Suppressor macrophage treated with lipopolysaccharide for 4 hours (primary cell): ENCODE data around the gene HKDC1.
"Not testable (repeated sequence)": the region's sequence is repeated elsewhere in the genome, so short reads cannot be mapped to it uniquely, and the experiment has no call there.

Experiments used
- DNase-seq: peaks from one replicate; pipeline ENCODE4 v3.0.0-alpha.2; 2020

The HKDC1 gene

GRCh38 chr10:69246036-69246435 is 25.9 kb downstream of the HKDC1 start:
- DNase-seq: no peak

DNA sequence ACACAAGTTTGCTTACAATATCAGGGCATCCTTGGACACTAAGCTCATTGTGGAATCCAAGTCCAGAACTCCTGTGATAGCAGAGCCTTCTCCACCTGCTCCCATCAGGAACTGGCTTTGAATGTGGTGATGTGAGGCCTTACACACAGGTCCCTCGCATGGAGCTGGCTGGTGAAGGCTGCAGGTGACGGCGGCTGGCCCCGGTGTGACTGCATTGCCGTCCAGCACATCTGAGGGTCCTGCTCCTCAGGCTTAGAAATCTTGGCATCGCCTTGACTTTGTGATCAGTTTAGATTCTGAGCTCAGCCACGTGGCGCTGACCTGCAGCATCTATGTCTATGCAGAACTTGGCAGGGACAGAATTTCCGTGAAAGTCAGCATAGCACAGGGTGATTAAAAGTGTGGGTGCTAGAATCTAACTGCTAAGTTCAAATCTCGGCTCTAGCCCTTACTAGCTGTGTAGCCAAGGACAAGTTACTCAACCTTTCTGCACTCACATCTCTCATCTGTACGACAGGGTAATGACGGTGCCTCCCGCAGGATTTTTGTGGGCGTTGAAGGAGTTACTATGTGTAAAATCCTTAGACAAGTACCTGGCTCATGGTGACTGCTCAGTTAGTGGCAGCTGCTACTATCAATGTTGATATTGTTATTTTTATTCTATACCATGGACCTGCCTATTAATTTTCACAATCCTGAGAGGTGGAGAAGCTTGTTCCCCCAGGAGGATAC is 26.6 kb downstream of the HKDC1 start:
- no peak for DNase-seq

GRCh38 chr10:69247313-69247710 is 27.2 kb downstream of the HKDC1 start:
- no peak for DNase-seq

GRCh38 chr10:69248117-69248730 is 28.1 kb downstream of the HKDC1 start:
- no peak for DNase-seq

DNA sequence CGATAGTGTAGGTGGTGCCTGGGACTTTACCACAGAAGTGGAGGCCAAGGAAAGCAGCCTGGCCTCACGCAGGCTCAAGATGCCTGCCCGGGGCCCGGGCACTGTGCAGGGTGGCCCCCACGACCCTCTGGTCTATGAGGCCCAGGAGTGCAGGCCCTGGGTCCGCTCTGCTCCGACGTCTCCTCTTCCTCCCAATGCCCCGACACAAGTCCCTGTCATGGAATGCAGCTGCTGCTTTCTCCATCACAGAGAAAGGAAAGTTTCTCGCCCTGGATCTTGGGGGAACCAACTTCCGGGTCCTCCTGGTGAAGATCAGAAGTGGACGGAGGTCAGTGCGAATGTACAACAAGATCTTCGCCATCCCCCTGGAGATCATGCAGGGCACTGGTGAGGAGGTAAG is 29.9 kb downstream of the HKDC1 start:
- DNase-seq: no peak

DNA sequence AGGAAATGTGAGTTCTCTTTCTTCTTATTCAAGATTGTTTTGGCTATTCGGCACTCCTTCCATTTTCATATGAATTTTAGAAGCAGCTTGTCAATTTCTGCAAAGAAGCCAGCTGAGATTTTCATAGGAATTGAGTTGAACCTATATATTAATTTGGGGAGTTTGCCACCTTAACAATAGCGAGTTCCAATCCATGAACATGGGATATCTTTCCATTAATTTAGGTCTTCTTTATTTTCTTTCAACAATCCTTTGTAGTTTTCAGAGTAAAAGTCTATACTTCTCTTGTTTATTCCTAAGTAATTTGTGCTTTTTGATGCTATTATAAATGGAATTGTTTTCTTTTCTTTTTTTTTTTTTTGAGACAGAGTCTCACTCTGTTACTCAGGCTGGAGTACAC is 31.3 kb downstream of the HKDC1 start:
- DNase-seq: not testable (repeated sequence)

- DNase-seq: no peak
Measured at GRCh38 chr10:69253171-69253570, 33.0 kb downstream of the HKDC1 start.

- DNase-seq: no peak
Measured at GRCh38 chr10:69254877-69255276, 34.7 kb downstream of the HKDC1 start.

DNA sequence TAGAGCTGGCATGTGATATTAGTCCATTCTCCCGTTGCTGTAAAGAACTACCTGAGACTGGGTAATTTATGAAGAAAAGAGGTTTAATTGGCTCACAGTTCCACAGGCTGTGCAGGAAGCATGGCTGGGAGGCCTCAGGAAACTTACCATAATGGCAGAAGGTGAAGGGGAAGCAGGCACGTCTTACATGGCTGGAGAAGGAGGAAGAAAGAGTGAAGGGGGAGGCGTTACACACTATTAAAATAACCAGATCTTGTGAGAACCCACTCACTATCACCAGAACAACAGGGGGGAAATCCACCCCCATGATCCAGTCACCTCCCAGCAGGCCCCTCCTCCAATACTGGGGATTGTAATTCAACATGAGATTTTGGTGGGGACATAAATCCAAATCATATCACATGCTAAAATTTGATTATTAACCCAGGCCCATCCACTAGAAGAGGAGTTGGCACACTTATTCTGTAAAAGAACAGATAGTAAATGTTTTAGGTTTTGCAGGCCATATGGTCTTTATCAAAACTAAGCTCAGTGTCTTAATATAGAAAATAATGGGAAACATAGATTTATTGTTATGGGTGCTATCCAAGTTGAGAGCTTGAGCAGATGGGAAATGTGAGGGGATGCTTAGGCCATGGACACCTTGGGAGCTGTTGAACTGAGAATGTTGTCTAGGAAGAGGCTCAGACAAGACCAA is 39.6 kb downstream of the HKDC1 start:
- DNase-seq: no peak

GRCh38 chr10:69261184-69261583 is 41.1 kb downstream of the HKDC1 start:
- no peak for DNase-seq

GRCh38 chr10:69262292-69262751 is 42.2 kb downstream of the HKDC1 start:
- peak; percentile 27 for DNase-seq

- no peak for DNase-seq
Measured at GRCh38 chr10:69265521-69265920, 45.4 kb downstream of the HKDC1 start.

GRCh38 chr10:69268761-69269416 is 48.8 kb downstream of the HKDC1 start:
- DNase-seq: no peak

- no peak for DNase-seq
Measured at GRCh38 chr10:69269761-69270160, 49.6 kb downstream of the HKDC1 start.

- no peak for DNase-seq
Measured at GRCh38 chr10:69270990-69271389, 50.9 kb downstream of the HKDC1 start.

GRCh38 chr10:69272624-69273023 is 52.5 kb downstream of the HKDC1 start:
- DNase-seq: no peak

DNA sequence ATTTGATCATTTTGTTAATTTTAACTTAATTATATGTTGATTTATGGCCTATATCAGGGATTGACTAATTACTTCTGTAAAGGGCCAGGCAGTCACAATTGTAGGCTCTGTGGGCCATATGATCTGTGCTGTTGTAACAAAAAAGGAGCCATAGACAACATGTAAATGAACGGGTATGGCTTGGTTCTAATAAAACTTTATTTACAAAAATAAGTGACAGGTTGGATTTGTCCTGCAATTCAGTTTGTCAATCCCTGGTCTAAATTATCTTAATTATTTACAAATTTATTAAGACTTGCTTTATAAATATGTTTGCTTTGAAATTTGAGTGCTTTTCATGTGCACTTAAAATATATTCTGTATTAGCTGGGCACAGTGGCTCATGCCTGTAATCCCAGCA is 55.3 kb downstream of the HKDC1 start:
- DNase-seq: no peak

GRCh38 chr10:69276503-69276902 is 56.4 kb downstream of the HKDC1 start:
- no peak for DNase-seq

DNA sequence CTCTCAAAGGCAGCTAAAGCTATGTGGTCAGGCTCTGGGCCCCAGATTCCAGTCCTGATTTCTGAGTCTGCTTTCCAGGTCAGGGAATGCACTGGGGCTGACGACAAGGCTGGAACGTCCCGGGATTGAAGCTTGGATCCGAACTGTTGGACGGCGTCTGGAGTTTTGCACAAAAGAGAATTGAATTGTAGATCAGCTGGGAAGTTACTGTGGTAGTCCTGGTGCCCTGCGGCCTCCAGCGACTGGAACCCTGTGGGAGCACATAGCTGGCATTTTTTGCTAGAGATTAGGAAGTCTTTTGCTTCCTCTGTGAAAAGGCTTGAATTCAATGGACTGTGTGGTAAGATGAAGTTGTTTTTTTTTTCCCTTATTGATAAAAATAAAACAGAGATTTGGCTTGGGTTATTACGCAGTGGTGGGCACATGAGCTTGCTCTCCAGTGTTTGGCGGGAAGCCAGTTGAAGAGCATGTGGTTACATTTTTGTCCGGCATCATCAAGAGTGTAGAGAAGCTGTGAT is 58.4 kb downstream of the HKDC1 start, which contains the start of gene HK1:
HK1 (plus strand) TSS at position 51 of the 518 bp plus-strand sequence.
- peak; percentile 34 for DNase-seq

DNA sequence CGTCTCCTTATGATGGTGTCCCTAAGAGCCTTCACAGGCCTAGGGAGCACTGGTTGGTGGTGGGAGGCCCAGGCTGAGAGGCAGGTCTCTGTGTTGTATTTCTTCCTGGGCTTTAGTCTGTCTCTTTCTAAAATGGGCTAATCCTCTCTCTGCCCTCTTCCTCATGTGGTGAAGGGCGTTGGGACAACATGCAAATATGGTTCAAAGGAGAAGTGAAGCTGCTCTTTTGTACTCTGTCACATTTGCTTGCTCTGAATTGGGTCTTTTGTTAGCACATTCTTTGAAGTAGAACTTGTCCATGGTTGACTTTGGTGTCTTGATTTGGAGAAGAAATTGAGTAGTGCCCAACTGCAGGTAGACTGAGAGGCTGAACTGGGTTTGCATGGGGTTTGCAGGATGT is 59.0 kb downstream of the HKDC1 start:
- DNase-seq: peak; percentile 65

DNA sequence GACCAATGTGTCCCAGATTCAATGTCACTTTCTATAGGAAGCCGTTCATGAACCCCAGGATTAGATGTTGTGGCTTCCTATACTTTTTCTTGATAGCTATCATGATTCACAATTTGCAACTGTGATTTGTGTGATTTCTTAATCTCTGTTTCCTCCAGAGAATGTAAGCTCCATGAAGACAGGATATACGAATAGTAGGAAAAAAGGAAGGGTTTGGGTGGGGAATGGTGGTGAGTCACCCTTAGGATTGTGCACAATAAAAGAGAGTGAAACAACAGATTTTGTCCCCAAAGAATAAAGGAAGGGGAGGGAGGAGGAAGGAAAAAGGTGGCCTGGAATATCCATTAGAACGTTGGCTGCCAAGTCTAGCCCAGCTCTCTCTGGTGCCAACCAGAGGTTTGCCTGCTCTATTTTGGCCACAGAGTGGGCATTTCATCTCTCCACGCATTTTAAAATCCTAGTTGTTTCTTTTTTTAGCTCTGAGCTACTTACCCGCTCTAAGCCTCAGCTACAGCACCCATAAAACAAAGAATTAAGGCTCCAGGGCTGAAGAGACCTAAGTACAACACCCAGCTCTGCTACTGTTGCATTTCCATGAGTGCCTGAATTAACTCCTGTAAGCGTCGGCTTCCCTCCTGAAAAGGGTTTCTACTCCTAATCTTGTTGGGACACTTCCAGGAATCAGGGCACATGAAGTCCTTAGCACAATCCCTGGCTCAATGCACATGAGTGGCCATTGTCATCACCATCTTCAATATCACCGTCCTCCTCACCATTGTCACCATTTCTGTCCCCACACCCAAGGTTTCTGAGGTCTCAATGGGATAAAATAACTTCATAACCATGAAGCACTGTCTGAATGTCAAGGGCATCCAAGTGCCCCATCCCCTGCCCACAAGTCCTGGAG is 61.6 kb downstream of the HKDC1 start:
- no peak for DNase-seq

- not testable (repeated sequence) for DNase-seq
Measured at GRCh38 chr10:69284402-69284801, 64.3 kb downstream of the HKDC1 start.
